ENCODE results near the gene GUCA2B. TPM values are rescaled to one million over a fixed set of nuclear protein-coding genes. Genes with fewer than 3 reads are reported as not detected.

The GUCA2B gene
- total RNA-seq, 6 experiments from 2014 or later, result 1.8 to 3.3 (median 2.7) TPM; not detected in 2

DNA sequence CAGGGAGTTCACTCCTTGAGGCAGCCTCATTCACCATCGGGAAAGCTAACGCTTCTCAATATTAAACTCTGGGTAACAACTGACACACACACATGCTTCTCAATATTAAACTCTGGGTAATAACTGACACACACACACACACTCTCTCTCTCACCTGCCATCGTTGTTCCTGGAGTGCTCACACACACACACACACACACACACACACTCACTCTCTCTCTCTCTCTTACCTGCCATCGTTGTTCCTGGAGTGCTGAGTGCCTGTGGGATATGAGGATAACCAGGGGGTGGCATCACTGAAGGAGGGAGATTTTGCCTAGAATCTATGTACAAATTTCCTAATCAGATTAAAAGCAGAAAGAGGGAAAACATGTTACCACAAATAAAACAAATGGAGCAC, 28.5 kb downstream of the GUCA2B start:
- H3K36me3 ChIP-seq, result no peaks in the 10 kb centered on the region
- no peaks in the 10 kb centered on the region for H3K9me3 ChIP-seq
- ATAC-seq (no peak), DNase-seq (no peak)
- no peaks in the 10 kb centered on the region for H3K27me3 ChIP-seq
- H3K27ac ChIP-seq, result no peak overlapping the region
- no peaks in the 10 kb centered on the region for H3K4me1 ChIP-seq
- TF ChIP-seq POLR2A (IDR thresholded peaks at IDR 0.05), result no peak
- TF ChIP-seq, protein P1, sequence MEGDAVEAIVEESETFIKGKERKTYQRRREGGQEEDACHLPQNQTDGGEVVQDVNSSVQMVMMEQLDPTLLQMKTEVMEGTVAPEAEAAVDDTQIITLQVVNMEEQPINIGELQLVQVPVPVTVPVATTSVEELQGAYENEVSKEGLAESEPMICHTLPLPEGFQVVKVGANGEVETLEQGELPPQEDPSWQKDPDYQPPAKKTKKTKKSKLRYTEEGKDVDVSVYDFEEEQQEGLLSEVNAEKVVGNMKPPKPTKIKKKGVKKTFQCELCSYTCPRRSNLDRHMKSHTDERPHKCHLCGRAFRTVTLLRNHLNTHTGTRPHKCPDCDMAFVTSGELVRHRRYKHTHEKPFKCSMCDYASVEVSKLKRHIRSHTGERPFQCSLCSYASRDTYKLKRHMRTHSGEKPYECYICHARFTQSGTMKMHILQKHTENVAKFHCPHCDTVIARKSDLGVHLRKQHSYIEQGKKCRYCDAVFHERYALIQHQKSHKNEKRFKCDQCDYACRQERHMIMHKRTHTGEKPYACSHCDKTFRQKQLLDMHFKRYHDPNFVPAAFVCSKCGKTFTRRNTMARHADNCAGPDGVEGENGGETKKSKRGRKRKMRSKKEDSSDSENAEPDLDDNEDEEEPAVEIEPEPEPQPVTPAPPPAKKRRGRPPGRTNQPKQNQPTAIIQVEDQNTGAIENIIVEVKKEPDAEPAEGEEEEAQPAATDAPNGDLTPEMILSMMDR (IDR thresholded peaks at IDR 0.05), result no peak
- WGBS (ENCODE audit: insufficient coverage, low coverage, low lambda C conversion rate, missing lambda C conversion rate), result 70% methylated on average over 2 of the region's 4 CpGs
- intact Hi-C loops (cut with DNase I), result no loop called here
- no peak overlapping the region for H3K4me3 ChIP-seq

DNA sequence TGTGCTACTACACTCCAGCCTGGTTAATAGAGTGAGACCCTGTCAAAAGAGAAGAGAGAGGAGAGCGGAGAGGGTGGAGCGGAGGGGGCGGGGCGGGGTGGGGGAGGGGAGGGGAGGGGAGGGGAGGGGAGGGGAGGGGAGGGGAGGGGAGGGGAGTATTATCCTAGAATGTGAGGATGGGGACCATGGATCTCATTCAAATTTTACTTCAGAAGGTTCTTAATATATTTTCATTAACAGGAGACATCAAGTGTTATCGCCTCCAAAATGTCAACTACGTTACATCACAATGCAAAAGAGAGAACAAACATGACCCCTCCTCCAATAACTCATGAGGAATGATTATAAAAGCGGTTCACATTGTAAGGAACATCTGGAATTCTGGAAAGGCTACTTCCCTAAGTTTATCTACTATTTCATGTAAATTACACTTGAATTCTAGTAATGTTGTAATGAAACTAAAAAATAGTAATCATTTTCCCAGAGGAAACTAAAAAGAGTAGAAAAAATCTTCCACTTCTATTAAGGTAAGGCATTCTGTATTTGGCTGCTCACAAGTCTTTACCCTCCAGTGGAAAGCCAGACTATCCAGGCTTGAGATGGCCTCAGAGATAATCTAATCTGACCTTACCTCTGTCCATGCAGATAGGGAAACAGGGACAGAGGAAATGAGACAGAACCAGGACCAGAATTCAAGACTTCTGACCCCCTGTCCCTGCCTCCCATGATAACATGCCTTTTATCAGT, 30.2 kb downstream of the GUCA2B start:
- no peak for TF ChIP-seq POLR2A (IDR thresholded peaks at IDR 0.05)
- TF ChIP-seq, protein P1 (IDR thresholded peaks at IDR 0.05), result no peak
- no peaks in the 10 kb centered on the region for H3K27me3 ChIP-seq
- intact Hi-C loops (cut with DNase I), result no loop called here

DNA sequence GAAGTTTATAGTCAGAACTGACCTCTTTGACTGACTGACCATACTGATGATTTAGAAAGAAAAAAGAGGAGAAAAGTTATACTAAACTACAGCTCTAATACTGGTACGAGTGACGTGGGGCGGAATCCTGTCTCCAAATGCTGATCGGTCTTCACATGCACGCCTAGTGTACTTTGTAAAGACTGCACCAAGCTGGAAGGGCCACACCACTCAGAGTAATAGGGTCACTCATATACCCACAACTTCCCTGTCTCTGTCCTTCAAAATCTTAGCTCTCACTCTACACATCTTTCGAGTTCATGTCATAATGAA, 30.7 kb downstream of the GUCA2B start:
- H3K36me3 ChIP-seq, result no peaks in the 10 kb centered on the region
- intact Hi-C loops (cut with DNase I), result no loop called here
- WGBS (ENCODE audit: insufficient coverage, low coverage, low lambda C conversion rate, missing lambda C conversion rate), result 91% methylated on average over 6 of the region's 6 CpGs
- no peak overlapping the region for H3K27ac ChIP-seq
- DNase-seq (no peak), ATAC-seq (no peak)
- H3K4me3 ChIP-seq, result no peak overlapping the region
- no peak for TF ChIP-seq POLR2A (IDR thresholded peaks at IDR 0.05)
- TF ChIP-seq, protein P1 (IDR thresholded peaks at IDR 0.05), result no peak
- H3K27me3 ChIP-seq, result no peaks in the 10 kb centered on the region
- H3K4me1 ChIP-seq, result no peaks in the 10 kb centered on the region
- H3K9me3 ChIP-seq, result no peaks in the 10 kb centered on the region

More for the DNA sequence above, 30.2 kb downstream of the GUCA2B start:
- DNase-seq, result no peak
- WGBS (ENCODE audit: insufficient coverage, low coverage, low lambda C conversion rate, missing lambda C conversion rate), result 96% methylated on average over 6 of the region's 7 CpGs
- H3K4me1 ChIP-seq, result no peaks in the 10 kb centered on the region
- no peaks in the 10 kb centered on the region for H3K36me3 ChIP-seq
- no peak overlapping the region for H3K4me3 ChIP-seq
- no peaks in the 10 kb centered on the region for H3K9me3 ChIP-seq
- H3K27ac ChIP-seq, result no peak overlapping the region
- no peak for ATAC-seq

GRCh38 chr1:42184616-42185015, 31.4 kb downstream of the GUCA2B start:
- ATAC-seq (no peak), DNase-seq (no peak)
- TF ChIP-seq, protein P1 (IDR thresholded peaks at IDR 0.05), result no peak
- no peak for TF ChIP-seq POLR2A (IDR thresholded peaks at IDR 0.05)
- WGBS (ENCODE audit: insufficient coverage, low coverage, low lambda C conversion rate, missing lambda C conversion rate), result 84% methylated on average over 2 of the region's 3 CpGs
- Histone ChIP-seq H3K9me3 (no peaks in the 10 kb centered on the region), H3K4me1 (peaks cover 0 to 1% (median under 1%) of the 10 kb centered on the region in 4 donors), H3K36me3 (no peaks in the 10 kb centered on the region), H3K27ac (no peak overlapping the region), H3K27me3 (no peaks in the 10 kb centered on the region), H3K4me3 (no peak overlapping the region)
- intact Hi-C loops (cut with DNase I), result no loop called here

Data from right lobe of liver (tissue), 6 donors.